Iris pigment epithelial cell (primary cell): ENCODE results near the gene MRPL23.

Source experiments
- DNase-seq: peaks from one replicate; pipeline ENCODE4 v3.0.0-alpha.2; 2011; ENCODE audit warnings: low read depth

Gene MRPL23

DNA sequence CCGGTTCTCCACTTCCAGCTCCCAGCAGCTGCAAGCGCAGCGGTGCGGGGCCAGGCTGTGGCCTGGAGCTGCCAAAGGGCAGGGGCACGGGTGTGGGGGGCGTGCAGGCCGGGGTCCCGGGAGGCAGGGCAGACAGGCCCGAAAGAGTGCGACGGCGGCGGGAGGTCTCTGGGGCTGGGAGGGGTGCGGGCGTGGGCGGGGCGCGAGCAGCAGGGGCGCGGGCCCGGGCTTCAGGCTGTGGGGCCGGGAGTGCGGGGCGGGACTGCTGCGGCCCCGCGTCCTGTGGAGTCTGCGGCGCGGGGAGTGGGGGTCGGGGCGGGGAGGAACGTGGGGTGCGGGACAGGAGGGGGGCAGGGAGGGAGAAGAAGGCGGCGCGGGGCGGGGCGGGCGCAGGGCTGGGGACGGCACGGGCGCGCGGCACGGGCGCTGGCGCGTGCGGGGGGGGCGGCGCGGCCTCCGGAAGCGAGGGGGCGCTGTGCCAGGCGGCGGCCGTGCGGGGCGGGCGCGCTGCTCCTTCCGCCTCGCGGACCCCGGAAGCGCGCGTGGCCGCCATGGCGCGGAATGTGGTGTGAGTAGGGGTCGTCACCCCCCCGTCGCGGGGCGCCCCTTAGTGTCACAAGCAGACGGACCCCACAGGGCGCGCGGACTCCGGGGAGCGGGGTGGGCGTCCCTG, at the start of gene MRPL23:
Gene MRPL23, plus strand, starts transcription at position 521 of the 673 bp plus-strand sequence. Its CDS starts 31 bp downstream, at position 552.
- DNase-seq, result no peak

- DNase-seq, result no peak
Observed at GRCh38 chr11:1899090-1899489, 48.0 kb upstream of the MRPL23 start.

DNA sequence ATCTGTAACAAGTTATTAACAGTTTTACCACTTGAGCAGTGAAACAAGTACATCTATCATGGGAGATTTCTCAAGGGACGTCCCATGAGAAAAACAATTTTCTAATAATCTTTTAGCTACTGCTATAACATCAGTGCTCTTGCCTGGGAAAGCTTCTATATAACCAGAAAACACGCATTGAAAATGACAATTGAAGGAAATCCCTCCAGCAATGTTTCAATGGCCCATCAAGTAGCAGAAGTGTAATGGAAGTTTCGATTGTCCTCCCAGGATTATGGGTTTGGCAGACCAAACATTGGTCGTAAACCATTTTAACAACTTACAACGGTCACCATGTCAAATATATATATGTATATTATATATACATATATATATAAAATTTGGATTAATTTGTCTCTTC, 47.4 kb upstream of the MRPL23 start:
- no peak for DNase-seq

DNA sequence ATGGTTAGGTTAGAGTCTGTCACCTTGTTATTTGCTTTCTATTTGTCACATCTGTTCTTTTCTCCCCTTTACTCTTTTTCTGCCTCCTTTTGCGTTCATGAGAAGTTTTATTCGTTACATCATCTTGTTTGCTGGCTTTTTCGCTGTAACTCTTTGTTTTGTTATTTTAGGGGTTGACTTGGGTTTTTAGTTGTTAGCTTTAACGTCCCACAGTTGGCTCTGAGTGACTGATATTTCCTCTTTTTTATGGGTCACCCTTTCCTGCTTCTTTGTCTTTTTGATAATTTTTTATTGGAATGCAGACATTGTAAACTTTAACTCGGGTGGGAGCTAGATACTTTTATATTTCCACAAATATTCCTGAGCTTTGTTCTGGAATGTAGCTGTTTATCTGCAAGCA, 41.0 kb upstream of the MRPL23 start:
- DNase-seq, result peak; percentile 11

DNA sequence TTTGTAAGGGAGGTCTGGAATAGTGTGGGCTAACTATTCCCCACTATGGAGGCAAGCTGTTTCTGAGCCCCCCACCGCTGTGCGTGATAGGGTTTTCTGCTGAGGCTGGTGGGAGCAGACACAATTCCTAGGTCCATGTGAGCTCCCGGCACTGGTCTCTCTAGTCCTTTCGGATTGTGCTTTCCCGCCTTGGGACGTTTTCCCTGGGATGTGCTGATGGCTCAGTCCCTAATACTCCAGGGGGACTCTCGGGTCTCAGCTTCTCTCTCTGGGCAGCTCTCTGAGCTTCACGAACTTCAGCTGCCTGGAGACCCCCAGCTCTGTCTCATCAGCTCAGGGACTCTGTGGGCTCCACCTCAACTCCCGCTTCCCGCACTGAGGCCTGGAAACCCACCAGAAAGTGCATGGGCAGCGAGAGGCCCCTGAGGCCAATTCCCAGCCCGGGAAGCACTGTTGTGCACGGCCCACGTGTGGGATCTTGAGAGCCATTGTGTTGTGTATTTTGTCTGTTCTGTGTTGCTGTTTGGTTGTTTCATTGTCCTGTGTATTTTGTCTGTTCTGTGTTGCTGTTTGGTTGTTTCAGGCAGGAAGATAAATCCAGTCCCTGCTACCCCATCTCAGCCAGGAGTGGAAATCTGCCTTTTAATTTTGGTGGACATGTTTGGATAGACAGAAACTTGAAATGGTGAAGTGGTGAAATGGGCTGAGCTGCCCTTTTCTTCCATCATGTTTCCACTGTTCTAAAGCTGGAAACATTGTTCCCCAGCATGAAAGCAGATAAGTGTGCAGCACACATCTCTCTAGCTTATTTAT, 40.3 kb upstream of the MRPL23 start:
- DNase-seq, result no peak

GRCh38 chr11:1908618-1909017, 38.5 kb upstream of the MRPL23 start:
- peak; percentile 34 for DNase-seq

GRCh38 chr11:1909524-1909923, 37.6 kb upstream of the MRPL23 start:
- no peak for DNase-seq

GRCh38 chr11:1912289-1912878, 34.7 kb upstream of the MRPL23 start:
- DNase-seq, result no peak

GRCh38 chr11:1913271-1914060, 33.7 kb upstream of the MRPL23 start:
- no peak for DNase-seq

GRCh38 chr11:1915795-1916131, 31.4 kb upstream of the MRPL23 start:
- DNase-seq, result no peak

DNA sequence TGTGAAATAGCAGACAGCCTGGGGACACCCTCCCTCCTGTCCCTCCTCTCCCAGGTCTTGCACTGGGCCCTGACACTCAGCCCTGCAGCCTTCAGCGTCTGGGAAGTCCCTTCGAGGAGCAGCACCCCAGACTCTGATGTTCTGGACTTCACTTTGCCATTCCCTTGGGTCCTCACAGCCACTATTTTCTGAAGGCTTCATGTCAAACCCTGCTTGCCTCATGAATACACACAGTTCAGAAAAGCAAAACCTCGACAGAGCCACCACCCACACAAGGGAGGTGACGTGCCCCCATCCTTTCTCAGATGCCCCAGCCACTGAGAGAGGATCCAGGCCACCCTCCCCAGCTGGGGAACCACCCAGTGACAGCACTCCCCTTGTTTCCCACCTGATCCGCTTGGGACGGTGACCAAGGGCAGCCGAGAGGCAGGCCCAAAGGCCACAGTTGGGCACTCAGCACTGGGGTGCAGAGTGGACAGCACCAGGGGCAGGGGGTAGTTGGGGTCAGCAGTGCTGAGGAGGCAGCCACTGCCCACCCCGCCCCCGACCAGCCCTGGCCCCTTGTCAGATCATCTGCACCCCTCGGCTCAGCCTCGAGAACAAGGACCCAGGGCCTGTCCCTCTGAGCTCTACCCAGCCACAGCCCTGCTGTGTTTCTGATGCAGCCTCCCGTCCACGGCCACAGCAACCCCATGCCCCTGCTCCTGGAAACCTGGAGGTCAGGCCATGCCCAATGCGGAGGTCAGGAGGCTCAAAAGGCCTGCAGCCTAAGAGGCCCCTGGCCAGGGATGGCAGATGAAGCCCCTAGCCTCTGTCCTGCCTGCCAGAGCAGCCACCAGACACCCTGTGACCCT, 30.8 kb upstream of the MRPL23 start:
- no peak for DNase-seq

DNA sequence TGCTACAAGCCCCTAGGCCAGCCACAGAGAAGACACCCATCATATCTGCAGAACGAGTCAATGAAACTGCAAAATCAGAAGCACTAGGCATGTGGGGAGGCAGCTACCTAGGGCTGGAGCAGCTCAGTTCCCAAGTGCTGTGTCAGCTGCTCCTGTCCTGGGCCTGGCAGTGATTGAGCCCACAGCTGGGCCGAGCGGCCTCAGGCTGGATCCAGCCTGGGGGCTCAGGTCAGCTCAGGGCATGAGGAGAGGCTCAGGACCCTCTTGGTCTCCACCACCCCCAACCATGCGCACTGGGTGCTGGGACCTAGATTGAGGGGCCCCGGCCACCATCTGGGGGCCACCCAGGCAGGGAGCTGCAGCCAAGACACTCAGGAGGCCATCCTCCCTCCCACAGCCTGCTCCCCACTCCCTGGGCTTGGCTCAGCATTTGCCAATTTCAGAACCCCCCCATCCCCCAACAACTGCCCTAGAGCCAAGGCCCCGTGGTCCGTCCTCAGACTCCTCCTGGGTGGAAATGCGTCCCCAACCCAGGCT, 30.1 kb upstream of the MRPL23 start:
- DNase-seq, result no peak

GRCh38 chr11:1917523-1918435, 29.4 kb upstream of the MRPL23 start:
- no peak for DNase-seq

DNA sequence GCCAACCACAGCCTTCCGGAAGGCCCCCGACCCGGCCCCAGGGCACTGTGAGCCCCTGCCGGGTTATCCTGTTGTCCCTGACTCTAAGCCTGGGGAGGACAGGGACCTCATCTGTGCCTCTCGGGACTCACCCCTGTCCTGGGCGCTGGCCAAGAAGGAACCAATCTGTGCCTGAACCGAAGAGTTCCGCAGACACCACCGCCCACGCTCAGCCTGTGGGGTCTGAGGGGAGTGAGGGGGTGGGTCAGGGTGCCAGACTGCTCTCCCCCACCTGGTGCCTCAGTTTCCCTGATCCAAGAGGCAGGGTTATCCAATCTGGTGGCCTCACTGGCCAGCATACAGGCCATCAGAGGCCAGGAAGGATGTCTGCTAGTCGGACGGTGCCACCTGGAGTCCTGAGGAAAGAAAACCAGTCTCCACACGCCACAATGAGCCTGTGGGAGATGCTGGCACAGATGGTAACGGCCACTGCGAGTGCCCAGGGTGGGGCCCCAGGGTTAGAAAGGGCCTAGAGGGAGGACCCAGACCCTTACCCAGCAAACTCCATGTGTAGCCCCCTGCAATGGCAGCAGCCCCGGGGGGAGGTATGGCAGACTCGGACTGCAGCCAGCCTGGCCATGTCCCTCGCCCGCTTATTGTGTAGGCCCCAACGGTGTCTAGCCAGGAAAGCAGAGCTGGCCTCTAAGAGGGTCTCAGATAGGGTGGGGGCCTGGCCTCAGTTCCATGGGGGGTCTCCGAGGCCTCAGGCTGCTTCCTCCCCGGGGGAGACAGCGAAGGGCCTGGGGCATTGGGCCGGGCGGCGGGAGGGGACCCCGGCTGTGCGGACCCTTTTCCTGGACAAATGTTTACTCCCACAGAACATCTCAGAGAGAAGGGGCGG, 28.5 kb upstream of the MRPL23 start:
- no peak for DNase-seq

DNA sequence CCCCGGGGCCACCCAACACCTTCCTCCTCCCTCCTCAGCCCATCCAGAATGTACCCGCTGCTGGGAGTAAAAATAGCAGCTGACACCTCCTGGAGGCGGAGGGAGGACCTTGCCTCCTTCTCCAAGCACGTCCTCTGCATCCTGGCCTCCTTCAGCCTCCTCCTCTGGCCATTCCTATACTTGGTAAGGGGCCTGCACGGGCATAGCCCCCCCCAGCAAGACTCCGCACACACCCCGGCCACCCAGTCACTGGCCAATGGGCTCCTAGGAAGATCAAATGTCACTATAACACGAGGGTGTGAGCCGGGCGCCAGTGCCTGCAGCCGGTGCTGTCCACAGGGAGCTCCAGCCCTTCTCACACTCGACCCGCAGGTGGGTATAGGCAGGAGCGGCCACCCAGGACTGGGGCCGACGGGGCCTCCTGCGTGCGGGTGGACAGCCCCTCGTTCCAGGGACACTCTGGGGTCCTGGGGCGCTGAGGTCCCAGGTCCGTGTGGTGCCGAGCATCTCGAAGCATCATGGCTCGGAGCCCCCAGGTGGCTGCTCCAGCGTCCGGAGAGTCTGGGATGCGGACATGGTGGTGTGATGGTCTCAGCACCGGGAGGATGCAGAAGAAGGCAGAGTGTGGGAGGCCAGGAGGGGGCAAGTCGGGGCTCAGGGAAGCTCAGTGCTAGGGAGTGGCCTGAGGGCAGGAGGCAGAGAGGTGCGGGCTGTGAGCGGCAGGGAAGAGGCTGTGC, 27.6 kb upstream of the MRPL23 start, which contains the start of gene TNNT3:
Gene TNNT3, plus strand, starts transcription at position 313 of the 737 bp plus-strand sequence. CDS start 3,172 bp downstream, outside the sequence.
- DNase-seq, result no peak

DNA sequence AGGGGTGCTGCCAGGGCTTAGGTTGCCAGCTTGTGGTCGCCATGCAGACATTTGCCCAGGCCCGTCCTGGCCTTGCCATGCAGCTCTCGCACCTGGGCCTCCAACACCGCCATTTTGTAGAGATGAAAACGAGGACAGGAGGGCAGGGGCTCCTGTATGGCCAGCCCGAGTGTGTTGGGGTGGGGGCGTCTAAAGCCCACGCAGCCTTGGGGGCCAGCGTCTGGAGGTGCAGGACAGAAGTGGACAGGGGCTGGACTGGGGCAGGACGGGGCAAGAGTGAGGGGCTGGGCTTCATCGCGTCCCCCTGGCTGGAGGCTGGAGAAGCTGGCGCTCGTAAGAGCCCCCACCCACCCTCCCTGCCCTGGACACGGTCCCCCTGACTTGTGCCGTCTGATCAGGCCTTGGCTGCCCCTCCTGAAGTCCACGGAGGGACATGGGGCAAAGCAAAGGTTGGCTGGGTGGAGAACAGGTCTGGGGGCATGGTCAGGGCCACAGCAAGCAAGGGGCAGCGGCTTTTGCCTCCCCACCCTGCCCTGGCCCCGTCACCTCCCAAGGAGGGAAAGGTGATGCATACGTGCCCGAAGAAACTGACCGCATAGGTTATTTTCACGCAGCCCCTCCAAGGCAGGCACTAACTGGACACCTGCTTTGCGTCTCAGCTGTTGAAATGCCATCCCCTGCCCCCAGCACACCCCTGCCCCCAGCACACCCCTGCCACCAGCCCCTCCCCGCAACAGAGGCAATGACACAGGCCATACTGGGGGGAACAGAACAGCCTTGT, 26.8 kb upstream of the MRPL23 start:
- no peak for DNase-seq

DNA sequence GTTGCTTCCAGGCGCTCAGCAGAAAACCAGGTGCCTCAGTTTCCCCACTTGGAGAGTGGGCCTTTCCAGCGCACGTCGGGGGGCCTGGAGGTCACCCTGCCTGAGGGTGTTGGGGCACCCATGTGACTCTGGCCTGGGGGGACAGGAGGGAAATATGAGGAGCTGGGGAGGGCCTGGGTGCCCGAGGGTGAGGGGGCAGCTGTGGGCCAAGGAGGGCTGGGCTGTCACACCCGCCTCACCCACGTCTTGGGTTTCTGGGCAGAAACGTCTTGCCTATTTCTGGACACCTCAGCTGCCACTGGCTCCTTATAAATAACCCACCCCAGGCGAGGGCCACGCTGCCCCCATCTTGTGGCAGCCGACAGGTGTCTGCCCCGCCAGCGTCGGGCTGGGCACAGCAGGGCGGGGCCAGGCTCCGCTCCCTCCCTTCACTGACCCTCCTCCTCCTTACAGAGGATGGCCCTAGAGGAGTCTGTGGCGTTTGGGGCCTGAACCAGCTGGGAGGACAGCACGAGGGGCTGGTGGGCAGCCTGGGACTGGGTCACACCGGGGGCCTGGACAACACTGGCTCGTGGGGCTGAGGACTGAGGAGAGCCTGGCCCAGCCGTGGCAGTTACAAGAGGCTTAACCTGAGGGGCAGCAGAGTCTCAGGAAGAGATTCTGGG, 26.1 kb upstream of the MRPL23 start:
- no peak for DNase-seq
